GM19025 (cell line): ENCODE data around the gene ARMC7.
"Not testable (repeated sequence)": the region's sequence is repeated elsewhere in the genome, so short reads cannot be mapped to it uniquely, and the experiment has no call there.

Experiments used
- ATAC-seq: cut with Tn5 transposase; IDR thresholded peaks from one replicate; pipeline ENCODE4 v1.9.1; 2021; ENCODE audit warnings: mild to moderate bottlenecking, low read depth, moderate library complexity; ENCODE audit not compliant: unreplicated experiment

The ARMC7 gene

GRCh38 chr17:75151930-75152329 is 42.2 kb downstream of the ARMC7 start:
- no peak for ATAC-seq

GRCh38 chr17:75152523-75152921 is 42.8 kb downstream of the ARMC7 start:
- no peak for ATAC-seq

GRCh38 chr17:75152922-75153779 is 43.4 kb downstream of the ARMC7 start:
- ATAC-seq: no peak

GRCh38 chr17:75153780-75154194 is 44.0 kb downstream of the ARMC7 start:
- no peak for ATAC-seq

GRCh38 chr17:75154195-75155106 is 44.7 kb downstream of the ARMC7 start, which contains the start of gene JPT1:
JPT1 (minus strand) TSS chr17:75154512; CDS start chr17:75154397, 115 bp downstream.
- peak; percentile 97 for ATAC-seq

GRCh38 chr17:75155191-75155601 is 45.4 kb downstream of the ARMC7 start:
- ATAC-seq: no peak

- not testable (repeated sequence) for ATAC-seq
Observed at GRCh38 chr17:75158480-75158879, 48.7 kb downstream of the ARMC7 start.

GRCh38 chr17:75159196-75160031 is 49.6 kb downstream of the ARMC7 start:
- no peak for ATAC-seq

- ATAC-seq: no peak
Observed at GRCh38 chr17:75160211-75160610, 50.4 kb downstream of the ARMC7 start.

- ATAC-seq: no peak
Observed at GRCh38 chr17:75163074-75163473, 53.3 kb downstream of the ARMC7 start.

- ATAC-seq: not testable (repeated sequence)
Observed at GRCh38 chr17:75164606-75165005, 54.8 kb downstream of the ARMC7 start.

GRCh38 chr17:75168998-75169397 is 59.2 kb downstream of the ARMC7 start:
- ATAC-seq: no peak

GRCh38 chr17:75173526-75173925 is 63.8 kb downstream of the ARMC7 start:
- ATAC-seq: no peak

GRCh38 chr17:75174996-75175395 is 65.2 kb downstream of the ARMC7 start:
- ATAC-seq: no peak

- no peak for ATAC-seq
Observed at GRCh38 chr17:75176625-75177024, 66.9 kb downstream of the ARMC7 start.

- no peak for ATAC-seq
Observed at GRCh38 chr17:75178453-75178852, 68.7 kb downstream of the ARMC7 start.
